ENCODE data around the gene CHRNA4.
"Not testable (repeated sequence)": the region's sequence is repeated elsewhere in the genome, so short reads cannot be mapped to it uniquely, and the experiment has no call there.

CHRNA4 gene

GRCh38 chr20:63306673-63307537, 54.2 kb downstream of the CHRNA4 start:
- DNase-seq: no peak

- not testable (repeated sequence) for DNase-seq
Observed at GRCh38 chr20:63305933-63306672, 55.0 kb downstream of the CHRNA4 start.

- no peak for DNase-seq
Observed at GRCh38 chr20:63305393-63305792, 55.8 kb downstream of the CHRNA4 start.

- no peak for DNase-seq
Observed at GRCh38 chr20:63303095-63303666, 58.0 kb downstream of the CHRNA4 start.

GRCh38 chr20:63301671-63302070, 59.5 kb downstream of the CHRNA4 start:
- DNase-seq: no peak

- no peak for DNase-seq
Observed at GRCh38 chr20:63298731-63299312, 62.3 kb downstream of the CHRNA4 start.

- DNase-seq: no peak
Observed at GRCh38 chr20:63297796-63298572, 63.2 kb downstream of the CHRNA4 start.

- no peak for DNase-seq
Observed at GRCh38 chr20:63297371-63297781, 63.8 kb downstream of the CHRNA4 start.

- DNase-seq: no peak
Observed at GRCh38 chr20:63296531-63297299, 64.4 kb downstream of the CHRNA4 start.

- no peak for DNase-seq
Observed at GRCh38 chr20:63295846-63296245, 65.3 kb downstream of the CHRNA4 start.

GRCh38 chr20:63295422-63295821, 65.7 kb downstream of the CHRNA4 start:
- DNase-seq: no peak

- DNase-seq: no peak
Observed at GRCh38 chr20:63295018-63295417, 66.1 kb downstream of the CHRNA4 start.

- no peak for DNase-seq
Observed at GRCh38 chr20:63294536-63294900, 66.6 kb downstream of the CHRNA4 start.

- DNase-seq: no peak
Observed at GRCh38 chr20:63293871-63294535, 67.1 kb downstream of the CHRNA4 start.

- no peak for DNase-seq
Observed at GRCh38 chr20:63293456-63293855, 67.7 kb downstream of the CHRNA4 start.
